Measurements from ENCODE around the gene BATF3. TPM values are rescaled to one million over a fixed set of nuclear protein-coding genes. Genes with fewer than 3 reads are reported as not detected.

Gene BATF3
- total and polyA plus RNA-seq, 2 donors (not counting 3 experiments of a cell fraction or from before 2014, with no cell fraction given), result 0.69 to 1.9 TPM

- Histone ChIP-seq H3K27ac (ENCODE audit: insufficient read depth, low read depth, low read length) (no peak overlapping the region), H3K9me1 (replicated peaks; ENCODE audit: control insufficient read depth, extremely low read depth, insufficient read depth, low read length) (no peaks in the 10 kb centered on the region), H3K79me2 (ENCODE audit: control insufficient read depth, insufficient read depth, low read length) (no peaks in the 10 kb centered on the region), H2AFZ (ENCODE audit: low read depth, low read length) (no peak overlapping the region), H3K9ac (replicated peaks; ENCODE audit: extremely low read depth, insufficient read depth, low read length) (no peak overlapping the region), H3K36me3 (ENCODE audit: control insufficient read depth in 2 of 2, extremely low read depth in 1 of 2, insufficient read depth in 2 of 2, low read length in 2 of 2) (no peaks in the 10 kb centered on the region), H3K4me1 (ENCODE audit: control insufficient read depth, extremely low read depth, insufficient read depth, low read length) (no peaks in the 10 kb centered on the region), H4K20me1 (replicated peaks; ENCODE audit: control insufficient read depth, extremely low read depth, insufficient read depth, low read length) (no peaks in the 10 kb centered on the region), H3K27me3 (ENCODE audit: control insufficient read depth in 2 of 2, insufficient read depth in 2 of 2, low read length in 2 of 2) (no peaks in the 10 kb centered on the region), H3K4me2 (ENCODE audit: insufficient read depth, low read length) (no peak overlapping the region), H3K9me3 (replicated peaks; ENCODE audit: control insufficient read depth, insufficient read depth, low read length) (no peaks in the 10 kb centered on the region), H3K4me3 (replicated peaks in 1 of 3; ENCODE audit: insufficient read depth in 1 of 3, low read depth in 1 of 3, low read length in 3 of 3) (no peak overlapping the region)
- dilution Hi-C loops (cut with MboI; ENCODE audit: extremely low pct_ligation_motif_present, low sequenced_read_pairs), result no loop called here
- no TSS peak for BruUV-seq (replicated peaks)
- DNase-seq (ENCODE audit: low read depth, low spot score), result no peak
- FAIRE-seq, result no peak
- intact Hi-C loops (cut with micrococcal nuclease), result no loop called here
- POLR2A ChIA-PET, result no interaction called here
- TF ChIP-seq POLR2AphosphoS5 (IDR thresholded peaks at IDR 0.05; ENCODE audit: insufficient read depth, low read depth, low read length), result no peak
- TF ChIP-seq EZH2 (IDR thresholded peaks at IDR 0.05; ENCODE audit: borderline replicate concordance, low read depth, low read length, severe bottlenecking), result no peak
- no peak for TF ChIP-seq CTCF (IDR thresholded peaks at IDR 0.05; ENCODE audit: extremely low read depth in 1 of 2, insufficient read depth in 1 of 2, low read depth in 1 of 2, low read length in 2 of 2)
- no peak for TF ChIP-seq JUN (IDR thresholded peaks at IDR 0.05; ENCODE audit: borderline replicate concordance, insufficient read depth, insufficient read length, low read depth)
- no peak for TF ChIP-seq FOS (IDR thresholded peaks at IDR 0.05; ENCODE audit: borderline replicate concordance, insufficient read depth, low read length)
- TF ChIP-seq GATA2 (IDR thresholded peaks at IDR 0.05; ENCODE audit: insufficient read depth, insufficient read length, low read depth, low read length), result no peak
- TF ChIP-seq MYC (IDR thresholded peaks at IDR 0.05; ENCODE audit: low read depth, low read length), result no peak
- no peak for TF ChIP-seq MAX (IDR thresholded peaks at IDR 0.05; ENCODE audit: insufficient read depth, insufficient read length)
- TF ChIP-seq POLR2A (IDR thresholded peaks at IDR 0.05; ENCODE audit: low read depth, low read length), result no peak
- CTCF ChIA-PET, result interaction anchor here (1.1 to 1.4 kb wide), 3 partner anchors 9 to 64 kb away, joined by 3 to 5 read pairs (median 4); no protein-coding TSS in a partner anchor
Measured at GRCh38 chr1:212728606-212729005, 29.0 kb upstream of the BATF3 start.

Data from endothelial cell of umbilical vein (primary cell).